NCI-H2081 treated with DMSO at 0.1 percent for 48 hours (cell line): ENCODE data around the gene ZDHHC14.

Experiments
- DNase-seq: peaks from one replicate; lab custom pipeline; 2025; lab: John Stamatoyannopoulos, UW

Gene ZDHHC14

DNA sequence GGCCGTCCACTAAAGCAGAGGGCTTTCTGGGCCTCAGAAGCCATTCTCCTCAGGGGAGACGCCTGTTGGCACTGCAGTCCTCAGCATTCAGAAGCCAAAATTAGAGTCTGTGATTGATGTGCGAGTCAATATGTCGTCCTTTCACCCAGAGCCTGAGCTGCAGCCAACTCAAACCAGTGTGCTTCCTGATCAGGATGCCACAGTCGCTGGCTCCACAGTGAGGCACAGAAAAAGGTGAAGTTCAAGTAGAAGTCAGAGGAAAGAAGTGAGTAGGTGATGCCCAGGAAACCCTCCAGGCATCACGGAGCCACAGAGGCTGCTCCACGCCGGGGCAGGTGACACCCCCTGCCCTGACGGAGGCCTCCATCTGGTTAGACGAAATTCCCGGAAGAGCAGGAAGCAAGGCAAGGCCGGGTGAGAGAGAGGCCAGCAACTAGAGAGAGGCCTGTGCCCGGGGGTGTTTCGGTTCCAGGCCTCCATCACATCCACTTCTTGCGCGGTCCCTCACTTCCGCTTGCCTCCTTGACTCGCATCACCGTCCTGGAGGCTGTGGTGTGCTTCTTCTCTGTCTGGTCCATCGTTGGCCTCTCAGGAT is 264.3 kb downstream of the ZDHHC14 start:
- DNase-seq, result no peak

- DNase-seq, result no peak
Observed at GRCh38 chr6:157646012-157646411, 265.0 kb downstream of the ZDHHC14 start.

- DNase-seq, result no peak
Observed at GRCh38 chr6:157647261-157647915, 266.4 kb downstream of the ZDHHC14 start.

- no peak for DNase-seq
Observed at GRCh38 chr6:157648561-157648960, 267.6 kb downstream of the ZDHHC14 start.

- no peak for DNase-seq
Observed at GRCh38 chr6:157649311-157650260, 268.6 kb downstream of the ZDHHC14 start.

DNA sequence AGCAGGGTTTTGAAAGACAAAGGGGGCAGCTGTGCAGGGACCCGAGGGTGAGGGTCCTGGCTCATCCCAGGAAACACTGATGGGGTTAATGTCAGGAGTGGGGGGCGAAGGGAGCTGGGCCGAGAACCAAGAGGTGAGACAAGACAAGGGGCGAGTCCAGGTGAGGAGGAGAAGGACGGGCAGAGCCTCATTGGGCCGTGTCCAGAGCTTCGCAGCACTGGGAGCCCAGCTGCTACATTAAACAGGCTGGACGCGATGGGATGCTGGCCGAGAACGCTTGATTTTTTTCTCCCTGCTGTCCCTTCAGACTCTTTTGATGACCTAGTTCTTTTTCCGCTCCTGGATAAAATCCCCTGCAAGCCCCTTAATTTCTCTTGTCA is 269.3 kb downstream of the ZDHHC14 start:
- DNase-seq, result no peak

DNA sequence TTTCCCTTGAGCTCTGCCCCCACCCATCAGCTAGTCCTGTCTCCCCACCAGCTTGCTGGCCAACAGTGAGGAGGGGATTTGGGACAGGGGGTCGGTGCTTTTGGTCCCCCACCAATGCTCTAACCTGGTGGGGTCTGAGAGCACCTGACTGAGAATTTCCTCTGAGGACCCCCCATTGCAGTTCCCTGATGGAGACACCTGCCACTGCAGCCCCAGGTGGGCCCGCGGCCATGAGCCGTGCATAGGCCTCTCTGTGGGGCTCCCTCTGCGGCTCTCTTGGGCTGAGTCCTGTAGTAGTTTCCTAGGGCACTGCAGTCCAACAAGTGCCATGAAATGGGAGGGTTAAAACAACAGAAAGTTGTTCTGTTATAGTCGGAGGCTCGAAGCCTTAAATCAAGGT is 269.8 kb downstream of the ZDHHC14 start:
- no peak for DNase-seq

DNA sequence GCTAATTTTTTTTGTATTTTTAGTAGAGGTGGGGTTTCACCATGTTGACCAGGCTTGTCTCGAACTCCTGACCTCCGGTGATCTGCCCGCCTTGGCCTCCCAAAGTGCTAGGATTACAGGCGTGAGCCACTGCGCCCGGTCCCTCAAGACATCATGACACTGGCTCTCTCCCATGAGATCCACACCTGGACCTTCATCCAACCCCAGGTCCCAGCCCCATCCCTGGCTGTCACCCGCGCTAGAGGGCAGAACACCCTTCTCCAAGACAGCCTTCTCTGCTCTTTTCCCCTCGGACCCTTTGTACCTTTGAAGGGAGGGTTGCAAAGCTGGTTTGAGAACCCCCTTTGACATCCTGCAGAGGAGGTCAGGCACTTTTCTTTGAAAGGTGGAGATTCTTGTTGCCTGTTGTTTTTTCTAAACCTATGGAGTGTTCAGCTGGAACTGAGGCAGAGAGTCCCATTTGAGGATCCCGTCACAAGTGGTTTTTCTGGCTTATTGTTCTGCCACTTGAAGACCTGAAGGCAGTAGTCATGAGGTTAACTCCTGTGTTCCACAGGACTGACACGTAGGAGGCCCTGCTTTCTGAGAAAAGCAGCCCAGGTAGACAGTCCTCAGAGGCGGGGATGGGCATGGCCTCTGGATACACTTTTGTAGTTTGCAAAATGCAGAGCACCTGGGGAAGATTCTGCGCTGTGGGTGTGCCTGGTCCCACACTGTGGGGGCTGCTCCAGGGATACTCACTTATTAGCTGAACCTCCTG is 270.9 kb downstream of the ZDHHC14 start:
- DNase-seq, result no peak

DNA sequence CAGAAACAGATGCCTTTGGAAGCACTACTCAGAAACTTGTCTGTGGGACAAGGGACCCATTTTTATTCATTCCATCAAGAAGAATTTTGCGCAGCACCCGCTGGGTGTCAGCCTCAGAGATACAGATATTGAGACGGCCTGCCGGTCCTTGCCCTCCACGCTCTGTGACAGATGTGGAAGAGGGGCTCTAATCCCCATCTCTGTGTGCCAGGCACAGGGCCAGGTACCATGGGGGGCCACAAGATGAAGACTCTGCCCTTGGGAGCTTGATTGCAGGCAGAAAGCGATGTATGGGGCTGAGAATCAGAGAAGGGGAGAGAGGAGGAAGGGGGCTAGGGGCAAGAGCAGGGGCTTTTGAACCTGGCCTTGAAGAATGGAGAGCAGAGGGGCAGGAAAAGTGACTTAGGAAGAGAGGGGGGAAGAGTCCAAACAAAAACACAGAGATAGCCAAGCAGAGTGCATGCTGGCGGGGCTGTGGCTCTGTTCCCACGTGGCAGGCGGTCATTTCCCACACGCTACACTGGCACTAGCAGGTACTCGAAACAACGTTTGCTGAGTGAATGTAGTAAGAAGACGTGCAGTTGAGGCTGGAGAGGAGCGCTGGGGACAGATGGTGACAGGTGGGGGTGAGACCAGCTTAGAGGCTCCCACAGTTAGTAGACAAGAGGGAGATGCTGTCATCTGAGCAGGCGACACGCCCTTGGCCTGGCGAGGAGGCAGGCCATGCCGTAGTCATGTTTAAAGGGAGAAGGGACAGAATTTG is 271.8 kb downstream of the ZDHHC14 start:
- no peak for DNase-seq

DNA sequence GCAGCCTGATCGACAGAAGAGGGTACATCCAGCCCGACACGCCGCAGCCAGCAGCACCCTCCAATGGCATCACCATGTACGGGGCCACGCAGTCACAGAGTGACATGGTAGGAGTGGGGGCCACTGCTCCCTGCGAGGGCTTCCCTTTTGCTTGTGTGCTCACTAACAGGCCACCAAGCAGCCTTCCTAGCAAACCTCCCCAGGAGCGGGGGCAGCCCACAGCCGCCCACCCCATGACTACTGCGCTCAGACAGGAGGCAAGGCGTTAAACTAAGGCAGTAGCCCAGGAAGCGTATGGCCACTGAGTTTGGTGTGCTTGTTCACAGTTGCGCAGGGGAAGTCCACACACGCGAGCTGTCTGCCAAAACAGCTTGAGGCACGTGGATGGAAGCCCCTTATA is 272.5 kb downstream of the ZDHHC14 start:
- DNase-seq, result no peak

DNA sequence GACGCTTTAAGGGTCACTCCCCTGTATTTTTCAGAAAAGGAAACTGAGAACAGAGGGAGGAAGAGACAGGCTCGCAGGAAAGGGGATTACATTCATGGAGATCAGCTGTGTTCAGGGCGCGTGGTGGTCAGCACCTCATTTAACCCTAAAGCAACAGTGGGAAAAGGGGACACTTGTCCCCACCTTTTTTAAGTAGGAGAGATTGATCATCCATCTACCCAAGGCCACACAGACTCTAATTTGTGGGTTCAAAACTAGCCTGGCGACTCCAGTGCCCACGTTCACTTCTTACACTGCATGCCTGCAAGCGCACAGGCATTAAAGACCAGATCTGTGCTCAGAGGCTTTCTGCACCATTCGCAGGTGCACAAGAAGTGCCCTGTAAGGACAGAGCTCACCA is 274.1 kb downstream of the ZDHHC14 start:
- no peak for DNase-seq

DNA sequence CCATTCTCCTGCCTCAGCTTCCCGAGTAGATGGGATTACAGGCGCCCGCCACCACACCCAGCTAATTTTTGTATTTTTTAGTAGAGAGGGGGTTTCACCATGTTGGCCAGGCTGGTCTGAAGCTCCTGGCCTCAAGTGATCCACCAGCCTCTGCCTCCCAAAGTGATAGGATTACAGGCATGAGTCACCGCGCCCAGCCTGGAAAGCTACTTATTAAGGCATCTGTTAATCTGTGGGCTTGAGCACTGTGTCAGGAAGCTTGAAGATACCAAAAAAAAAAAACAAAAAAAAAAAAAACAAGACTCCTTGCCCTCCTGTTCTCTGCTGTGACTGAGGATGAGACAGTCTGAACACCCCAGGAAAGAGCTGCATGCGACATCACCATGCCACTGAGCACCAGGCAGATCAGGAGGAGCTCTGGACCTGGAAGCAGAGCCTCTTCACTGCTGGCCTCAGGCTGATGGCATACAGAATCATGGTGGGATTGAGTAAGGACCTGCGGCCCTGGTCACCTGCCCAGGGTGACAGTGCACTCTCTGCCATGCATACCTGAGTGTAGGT is 275.5 kb downstream of the ZDHHC14 start:
- DNase-seq, result no peak

GRCh38 chr6:157657754-157658153 is 276.8 kb downstream of the ZDHHC14 start:
- DNase-seq, result no peak

DNA sequence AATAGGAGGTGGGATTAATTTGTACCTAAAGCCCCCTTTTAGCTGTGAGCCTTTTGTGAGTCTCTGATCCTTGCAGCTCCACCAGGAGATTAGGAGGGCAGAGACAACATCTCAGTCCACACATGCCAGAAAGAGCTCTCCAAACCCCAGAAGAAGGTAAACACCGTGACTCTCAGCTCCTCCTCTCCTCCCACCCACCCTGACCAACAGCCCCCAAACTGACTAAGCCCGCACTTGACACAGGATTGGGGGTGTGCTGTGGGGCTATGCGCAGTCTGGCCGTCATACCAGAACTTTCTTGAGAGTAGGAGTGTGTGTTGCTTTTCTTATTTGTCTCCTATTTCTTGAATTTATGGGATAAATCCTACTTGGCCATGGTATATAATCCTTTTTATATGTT is 277.3 kb downstream of the ZDHHC14 start:
- DNase-seq, result no peak

DNA sequence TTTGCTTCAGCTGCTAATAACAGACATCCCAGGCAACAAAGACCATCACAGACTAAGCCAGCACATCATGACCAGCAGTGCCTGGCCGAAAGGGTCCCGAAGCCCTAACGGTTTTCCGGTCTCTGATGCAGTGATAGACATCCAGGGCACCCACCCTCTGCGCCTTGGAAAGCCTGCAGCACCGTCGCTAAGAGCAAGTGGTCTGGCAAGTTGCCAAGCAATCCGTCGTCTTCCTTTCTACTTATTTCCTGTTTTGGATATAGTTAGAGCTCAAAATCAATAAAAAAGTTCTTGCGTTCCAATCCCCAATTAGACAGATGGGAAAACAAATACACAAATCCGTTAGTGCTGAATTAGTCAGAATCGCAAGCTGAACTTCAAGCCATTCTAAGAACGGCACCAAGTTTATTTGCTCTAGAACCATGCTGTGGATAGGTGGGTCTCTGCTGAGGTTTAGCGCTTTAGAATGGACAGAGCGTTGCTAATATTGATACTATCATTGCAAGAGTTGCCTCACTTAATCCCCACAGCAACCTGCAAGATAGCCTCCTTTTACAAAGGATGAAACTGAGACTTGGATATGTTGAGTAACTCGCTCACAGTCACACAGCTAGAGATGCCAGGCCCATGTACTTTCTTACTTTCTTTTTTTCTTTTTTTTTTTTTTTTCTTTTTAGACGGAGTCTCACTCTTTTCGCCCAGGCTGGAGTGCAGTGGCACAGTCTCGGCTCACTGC is 278.7 kb downstream of the ZDHHC14 start:
- DNase-seq, result no peak

DNA sequence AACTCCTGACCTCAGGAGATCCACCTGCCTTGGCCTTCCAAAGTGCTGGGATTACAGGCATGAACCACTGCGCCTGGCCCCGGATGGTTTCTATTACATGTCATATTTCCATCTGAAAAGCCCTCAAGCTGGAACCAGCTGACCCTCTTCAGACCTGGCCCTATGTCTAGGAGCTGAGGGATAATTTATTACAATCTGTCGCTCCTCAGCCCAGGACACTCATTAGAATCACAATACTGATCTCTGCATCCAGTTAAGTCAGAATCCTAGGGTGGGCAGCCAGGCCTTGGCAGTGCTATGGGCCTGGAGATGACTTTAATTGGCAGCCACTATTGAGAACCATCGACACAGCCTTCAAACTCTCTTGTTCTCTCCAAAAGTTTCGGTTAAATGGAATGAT is 279.4 kb downstream of the ZDHHC14 start:
- no peak for DNase-seq

- no peak for DNase-seq
Observed at GRCh38 chr6:157661652-157662051, 280.7 kb downstream of the ZDHHC14 start.

DNA sequence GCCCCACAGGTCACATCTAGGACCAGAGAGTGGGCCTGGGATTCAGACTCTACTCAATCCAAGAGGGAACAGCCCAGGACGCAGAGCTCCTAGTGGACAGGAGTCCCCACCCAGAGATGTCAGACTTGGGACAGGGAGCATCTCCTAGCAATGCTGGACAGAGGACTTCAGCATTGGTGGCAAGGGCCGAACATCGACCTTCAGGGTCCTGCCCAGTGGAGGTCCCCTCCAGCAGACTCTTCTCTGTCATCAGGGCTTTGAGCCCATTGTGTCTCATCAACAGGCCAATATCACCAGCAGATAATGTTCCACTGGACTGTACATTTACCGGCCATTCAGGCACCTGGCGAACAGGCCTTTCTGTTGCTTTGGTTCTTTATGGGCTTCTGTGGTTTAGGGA is 282.3 kb downstream of the ZDHHC14 start:
- no peak for DNase-seq

DNA sequence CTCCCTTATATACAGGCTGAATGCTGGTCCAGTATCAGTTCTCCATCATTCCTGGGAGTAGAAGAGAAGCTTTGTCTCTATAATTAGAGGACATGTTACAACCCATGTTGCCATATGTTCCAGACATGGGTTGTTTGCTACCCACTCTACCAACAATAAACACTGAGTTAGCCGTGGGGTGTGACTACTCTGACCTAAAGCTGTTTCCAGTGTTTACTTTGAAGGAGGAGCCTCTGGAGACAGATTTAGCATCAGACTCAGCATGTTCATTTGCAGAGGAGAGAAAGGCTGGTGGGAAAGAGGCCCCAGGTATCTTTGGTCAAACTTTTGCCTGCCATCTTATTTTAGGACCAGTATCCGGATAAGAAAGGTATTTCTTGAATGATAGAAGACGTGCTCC is 284.2 kb downstream of the ZDHHC14 start:
- DNase-seq, result no peak

DNA sequence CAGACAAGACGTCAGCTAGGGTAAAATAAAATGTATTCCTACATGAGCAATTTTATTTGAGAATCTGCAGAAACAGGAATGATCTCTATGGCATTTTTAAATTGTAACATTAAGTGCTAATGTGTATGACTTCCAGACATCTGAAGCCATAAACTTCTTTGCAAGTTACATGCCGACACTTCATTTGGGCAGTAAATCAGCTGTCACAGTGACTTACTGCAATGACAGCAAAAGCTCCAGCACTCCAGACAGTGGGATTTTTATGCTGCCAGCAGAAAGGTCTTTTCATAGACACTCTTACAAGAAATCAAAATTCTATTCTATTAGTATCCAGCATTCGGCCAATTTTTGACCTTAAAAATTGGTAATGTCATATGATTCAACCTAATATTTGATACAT is 285.7 kb downstream of the ZDHHC14 start:
- DNase-seq, result no peak
